Activated CD4-positive, alpha-beta T cell treated with anti-CD3 and anti-CD28 coated beads, Interleukin-2, amount 50 U/mL, for 24 hours (primary cell): ENCODE results near the gene NPIPB5.
"Not testable (repeated sequence)": the region's sequence is repeated elsewhere in the genome, so short reads cannot be mapped to it uniquely, and the experiment has no call there.

ENCODE experiments used
- DNase-seq, 2 donors: peaks; one replicate each; pipeline ENCODE4 v3.0.0-alpha.2; 2020; ENCODE audit warnings: low read depth in 1 of 2, low spot score in 1 of 2

Gene NPIPB5

DNA sequence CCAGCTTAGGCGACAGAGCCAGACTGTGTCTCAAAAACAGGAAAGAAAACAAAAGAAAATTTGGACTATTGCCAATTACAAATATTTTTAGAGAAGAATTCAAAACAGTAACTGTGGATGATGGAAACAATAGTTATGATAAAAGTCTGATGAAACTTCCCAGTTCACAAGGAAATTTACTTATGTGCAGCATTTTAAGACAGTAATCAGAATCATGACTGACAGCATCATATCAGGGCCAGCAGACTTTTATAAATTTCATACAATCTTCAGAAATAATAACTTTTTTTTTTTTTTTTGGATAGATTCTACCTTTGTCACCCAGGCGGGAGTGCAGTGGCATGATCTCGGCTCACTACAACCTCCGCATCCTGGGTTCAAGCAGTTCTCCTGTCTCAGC is at the start of gene NPIPB5:
NPIPB5 (plus strand) TSS at position 301 of the 400 bp plus-strand sequence. CDS start 2,911 bp downstream, outside the sequence.
- not testable (repeated sequence) for DNase-seq

DNA sequence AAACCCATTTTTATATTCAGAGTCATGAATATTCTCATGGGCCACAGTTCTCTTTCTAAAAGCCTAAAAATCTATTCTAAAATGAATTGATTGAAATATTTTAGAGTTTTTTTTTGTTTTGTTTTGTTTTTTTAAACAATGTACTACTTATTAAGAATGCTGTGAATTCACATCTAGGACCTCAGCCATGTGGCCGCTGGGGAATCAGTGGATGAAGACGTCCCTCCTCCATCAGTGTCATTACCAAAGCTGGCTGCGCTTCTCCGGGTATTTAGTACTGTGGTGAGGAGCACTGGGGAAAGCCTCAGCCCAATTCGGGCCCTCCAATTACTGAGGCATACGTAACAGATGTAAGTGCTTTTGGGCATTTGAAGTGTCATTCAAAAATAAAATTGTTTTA is 41.8 kb upstream of the NPIPB5 start:
- not testable (repeated sequence) for DNase-seq

DNA sequence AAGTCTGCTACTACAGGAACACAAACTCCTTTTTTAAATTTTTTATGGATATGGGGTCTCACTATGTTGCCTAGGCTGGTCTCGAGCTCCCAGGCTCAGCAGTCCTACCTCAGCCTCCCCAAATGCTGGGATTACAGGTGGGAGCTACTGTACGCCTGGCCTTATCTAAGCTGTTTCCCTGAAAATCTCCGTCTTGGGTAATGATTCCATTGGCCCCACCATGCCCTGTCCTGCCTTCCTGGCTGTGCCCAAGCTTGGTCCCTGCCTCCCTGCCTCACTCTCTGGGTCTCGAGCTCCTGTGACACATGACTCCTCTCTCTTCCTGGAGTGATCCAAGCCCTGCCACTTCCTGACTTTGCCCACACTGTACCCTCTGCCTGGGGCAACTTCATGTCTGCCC is 27.3 kb downstream of the NPIPB5 start:
- not testable (repeated sequence) for DNase-seq

DNA sequence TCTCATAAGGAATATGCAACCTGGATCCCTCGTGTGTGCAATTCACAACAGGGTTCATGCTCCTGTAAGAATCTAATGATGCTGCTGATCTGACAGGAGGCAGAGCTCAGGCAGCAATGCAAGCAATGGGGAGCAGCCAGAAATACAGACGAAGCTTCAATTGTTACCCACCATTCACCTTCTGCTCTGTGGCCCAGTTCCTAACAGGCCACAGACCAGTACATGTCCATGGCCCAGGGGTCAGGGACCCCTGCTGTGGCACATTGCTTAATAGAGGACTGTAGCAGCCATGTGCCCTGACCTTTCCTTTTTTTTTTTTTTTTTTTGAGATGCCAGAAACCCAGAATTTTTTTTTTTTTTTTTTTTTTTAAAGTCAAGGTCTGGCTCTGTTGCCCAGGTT is 34.1 kb downstream of the NPIPB5 start:
- not testable (repeated sequence) for DNase-seq

DNA sequence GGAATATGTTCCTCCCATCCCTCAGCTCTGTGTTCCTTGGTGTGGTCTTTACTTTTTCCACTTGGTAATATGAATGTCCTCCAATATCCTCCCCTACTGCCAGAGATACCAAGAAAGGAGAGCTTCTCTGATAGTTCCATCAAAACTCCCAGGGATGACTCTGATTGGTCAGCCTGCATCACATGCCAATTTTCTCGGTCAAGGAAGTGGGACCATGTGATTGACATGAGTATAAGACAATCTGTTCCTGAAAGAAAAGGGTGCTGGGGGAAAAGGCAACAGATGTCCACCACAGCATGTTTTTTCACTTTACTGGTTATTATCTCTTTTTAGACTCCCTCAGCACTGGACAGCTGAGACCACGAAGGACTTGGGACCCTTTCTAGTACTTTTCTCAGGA is 35.9 kb downstream of the NPIPB5 start:
- not testable (repeated sequence) for DNase-seq

DNA sequence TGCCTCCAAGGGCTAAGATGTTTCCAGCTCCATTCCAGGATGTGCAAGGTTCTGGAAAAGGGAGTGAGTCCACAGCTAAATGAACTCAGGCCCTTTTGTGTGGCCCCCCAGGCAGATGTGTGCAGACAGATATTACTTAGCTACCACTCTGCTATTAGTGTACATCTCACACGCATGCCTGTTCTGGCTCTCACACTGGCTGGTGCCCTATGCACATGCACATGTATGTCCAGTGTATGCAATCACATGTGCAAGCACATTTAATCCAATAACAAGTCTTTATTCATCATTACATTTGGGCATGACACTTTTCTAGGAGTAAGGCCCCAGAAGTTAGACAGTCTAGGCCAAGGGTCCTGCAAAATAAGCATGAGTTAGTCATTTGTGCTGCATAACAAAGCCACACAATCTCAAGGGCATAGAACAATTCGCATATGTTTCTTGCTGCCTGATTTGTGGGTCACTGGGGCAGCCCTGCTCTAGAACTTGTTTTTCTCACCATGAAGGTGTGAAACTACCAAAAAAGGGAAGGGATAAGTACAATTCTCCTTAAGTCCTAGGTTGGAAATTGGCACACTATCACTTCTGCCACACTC is 36.6 kb downstream of the NPIPB5 start:
- not testable (repeated sequence) for DNase-seq

DNA sequence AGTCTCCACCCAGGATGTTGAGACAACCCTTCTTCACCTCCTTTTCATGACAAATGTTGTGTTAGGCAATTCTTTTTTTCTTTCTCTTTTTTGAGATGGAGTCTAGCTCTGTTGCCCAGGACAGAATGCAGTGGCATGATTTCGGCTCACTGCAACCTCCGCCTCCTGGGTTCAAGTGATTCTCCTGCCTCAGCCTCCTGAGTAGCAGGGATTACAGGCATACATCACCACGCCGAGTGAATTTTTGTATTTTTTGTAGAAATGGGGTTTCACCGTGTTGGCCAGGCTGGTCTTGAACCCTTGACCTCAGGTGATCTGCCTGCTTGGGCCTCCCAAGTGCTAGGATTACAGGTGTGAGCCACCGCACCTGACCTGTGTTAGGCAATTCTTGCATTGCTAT is 39.2 kb downstream of the NPIPB5 start:
- not testable (repeated sequence) for DNase-seq

DNA sequence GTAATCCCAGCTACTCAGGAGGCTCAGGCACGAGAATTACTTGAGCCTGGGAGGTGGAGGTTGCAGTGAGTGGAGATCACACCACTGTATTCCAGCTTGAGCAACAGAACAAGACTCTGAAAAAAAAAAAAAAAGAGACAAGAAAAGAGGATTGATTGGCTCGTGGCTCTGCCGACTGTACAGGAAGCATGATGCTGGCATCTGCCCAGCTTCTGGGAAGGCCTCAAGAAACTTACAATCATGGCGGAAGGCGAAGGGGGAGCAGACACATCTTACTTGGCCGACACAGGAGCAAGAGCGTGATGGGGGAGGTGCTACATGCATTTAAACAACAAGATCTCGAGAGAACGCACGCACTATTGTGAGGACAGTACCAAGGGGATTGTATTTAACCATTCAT is 40.5 kb downstream of the NPIPB5 start:
- not testable (repeated sequence) for DNase-seq

DNA sequence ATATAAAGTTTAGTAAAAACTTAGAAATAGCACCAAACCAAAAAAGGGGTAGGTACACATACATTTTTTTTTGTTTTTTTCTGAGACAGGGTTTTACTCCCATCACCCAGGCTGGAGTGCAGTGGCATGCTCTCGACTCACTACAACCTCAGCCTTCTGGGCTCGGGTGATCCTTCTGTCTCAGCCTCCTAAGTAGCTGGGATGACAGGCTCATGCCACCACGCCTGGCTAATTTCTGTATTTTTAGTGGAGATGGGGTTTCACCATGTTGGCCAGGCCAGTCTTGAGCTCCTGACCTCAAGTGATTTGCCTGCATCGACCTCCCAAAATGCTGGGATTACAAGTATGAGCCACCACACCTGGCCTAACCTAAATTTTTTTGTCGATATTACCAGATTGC is 41.0 kb downstream of the NPIPB5 start:
- DNase-seq = not testable (repeated sequence)

DNA sequence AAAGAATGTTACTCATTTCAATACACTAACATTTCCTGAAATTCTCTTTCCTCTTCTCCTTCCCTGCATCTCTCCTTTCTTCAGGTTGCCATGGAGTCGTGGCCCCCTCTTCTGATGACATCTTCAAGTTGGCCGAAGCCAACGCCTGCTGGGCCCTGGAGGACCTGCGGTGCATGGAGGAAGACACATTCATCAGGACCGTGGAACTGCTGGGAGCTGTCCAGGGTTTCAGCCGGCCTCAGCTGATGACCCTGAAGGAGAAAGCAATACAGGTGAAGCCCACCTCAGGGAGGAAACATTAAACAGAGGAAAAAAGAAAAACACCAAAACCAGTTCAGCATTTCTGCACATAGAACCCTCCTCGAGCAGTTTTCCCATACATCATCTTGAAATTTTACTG is 46.1 kb downstream of the NPIPB5 start:
- not testable (repeated sequence) for DNase-seq
